WTC11 (cell line): Measurements from ENCODE around the gene OBSL1. TPM values are rescaled to one million over a fixed set of nuclear protein-coding genes. Genes with fewer than 3 reads are reported as not detected.

Experiments
- ATAC-seq: fragments of 200-7000 bp; cut with Tn5 transposase; 2 replicates; pipeline ENCODE4 v1.10.0; 2021; ENCODE audit warnings: mild to moderate bottlenecking, moderate library complexity
- CTCF ChIA-PET: fragments of 300-600 bp; sonication (Branson Sonifier 250); formaldehyde crosslinking; loops from one replicate; lab custom pipeline; 2021; ENCODE audit warnings: antibody characterized with exemption; lab: Charles Lee
- POLR2A ChIA-PET: fragments of 350-600 bp; sonication (Branson Sonifier 250); formaldehyde crosslinking; loops from one replicate; lab custom pipeline; 2021; ENCODE audit warnings: antibody characterized with exemption; lab: Charles Lee
- DNase-seq: peaks from one replicate; pipeline ENCODE4 v3.0.0; 2021; ENCODE audit warnings: low spot score
- H3K27ac Mint-ChIP-seq: 2 replicates; pipeline ENCODE4 v1.8.0; 2021; ENCODE audit warnings: mixed read lengths
- H3K27me3 Mint-ChIP-seq: 2 replicates; pipeline ENCODE4 v1.8.0; 2021; ENCODE audit warnings: low read depth, mild to moderate bottlenecking, moderate library complexity, mixed read lengths
- H3K36me3 Mint-ChIP-seq: 2 replicates; pipeline ENCODE4 v1.8.0; 2021; ENCODE audit warnings: mixed read lengths
- H3K4me1 Mint-ChIP-seq: 2 replicates; pipeline ENCODE4 v1.8.0; 2022; ENCODE audit warnings: mixed read lengths
- H3K4me3 Mint-ChIP-seq: 2 replicates; pipeline ENCODE4 v1.8.0; 2021; ENCODE audit warnings: mild to moderate bottlenecking, moderate library complexity, mixed read lengths
- H3K9me3 Mint-ChIP-seq: 2 replicates; pipeline ENCODE4 v1.8.0; 2021; ENCODE audit warnings: mixed read lengths
- ATF1 ChIP-seq: sonication (generic); formaldehyde crosslinking; IDR thresholded peaks from 2 replicates; pipeline ENCODE4 v1.8.1; 2023; ENCODE audit warnings: mild to moderate bottlenecking, moderate library complexity, missing genetic modification reagents
- CTCF ChIP-seq: fragments of 200-600 bp; IDR thresholded peaks from 2 replicates; pipeline ENCODE4 v1.8.0; 2022; ENCODE audit warnings: antibody characterized with exemption
- ELF4 ChIP-seq: sonication (generic); formaldehyde crosslinking; IDR thresholded peaks from 2 replicates; pipeline ENCODE4 v1.8.1; 2022; ENCODE audit warnings: low read depth, mild to moderate bottlenecking, moderate library complexity, missing genetic modification reagents
- ETV6 ChIP-seq: sonication (generic); formaldehyde crosslinking; IDR thresholded peaks from 2 replicates; pipeline ENCODE4 v1.8.1; 2022; ENCODE audit warnings: mild to moderate bottlenecking, missing genetic modification reagents
- FOXJ3 ChIP-seq: sonication (generic); formaldehyde crosslinking; IDR thresholded peaks from 2 replicates; pipeline ENCODE4 v1.9.0; 2021; ENCODE audit warnings: missing genetic modification reagents, mild to moderate bottlenecking, borderline replicate concordance
- FOXP1 ChIP-seq: sonication (generic); formaldehyde crosslinking; IDR thresholded peaks from 2 replicates; pipeline ENCODE4 v1.8.0; 2022; ENCODE audit warnings: missing genetic modification reagents, mild to moderate bottlenecking, moderate library complexity, borderline replicate concordance
- FOXP4 ChIP-seq: sonication (generic); formaldehyde crosslinking; IDR thresholded peaks from 2 replicates; pipeline ENCODE4 v1.8.0; 2022; ENCODE audit warnings: mild to moderate bottlenecking, missing genetic modification reagents
- GTF2I ChIP-seq: fragments of 250-450 bp; sonication (Bioruptor Pico); conservative IDR thresholded peaks from 2 replicates; pipeline ENCODE4 v1.4.0; 2021; ENCODE audit warnings: mild to moderate bottlenecking
- NR1H2 ChIP-seq: sonication (generic); formaldehyde crosslinking; IDR thresholded peaks from 2 replicates; pipeline ENCODE4 v1.9.0; 2021; ENCODE audit warnings: mild to moderate bottlenecking, moderate library complexity, missing genetic modification reagents
- ZNF138 ChIP-seq: sonication (generic); formaldehyde crosslinking; conservative IDR thresholded peaks from 2 replicates; pipeline ENCODE4 v1.8.1; 2022; ENCODE audit warnings: mild to moderate bottlenecking, moderate library complexity, missing genetic modification reagents
- ZNF219 ChIP-seq: sonication (generic); formaldehyde crosslinking; IDR thresholded peaks from 2 replicates; pipeline ENCODE4 v1.8.0; 2023; ENCODE audit warnings: missing genetic modification reagents, mild to moderate bottlenecking, borderline replicate concordance
- ZNF263 ChIP-seq: sonication (generic); formaldehyde crosslinking; IDR thresholded peaks from 2 replicates; pipeline ENCODE4 v1.8.1; 2022; ENCODE audit warnings: low read depth, mild to moderate bottlenecking, moderate library complexity, missing genetic modification reagents
- ZNF396 ChIP-seq: fragments of 250-450 bp; sonication (Bioruptor Pico); IDR thresholded peaks from 2 replicates; pipeline ENCODE4 v1.8.0; 2021; ENCODE audit warnings: mild to moderate bottlenecking, moderate library complexity, borderline replicate concordance
- ZNF532 ChIP-seq: fragments of 250-450 bp; sonication (Bioruptor Pico); IDR thresholded peaks from 2 replicates; pipeline ENCODE4 v1.9.0; 2021; ENCODE audit warnings: mild to moderate bottlenecking, borderline replicate concordance
- total RNA-seq: library from RNA; stranded (reverse); gene quantifications from 3 replicates; pipeline ENCODE4 v1.2.3, GENCODE V29; 2021
- TF ChIP-seq, protein P1 (sequence below): sonication (generic); formaldehyde crosslinking; IDR thresholded peaks from 2 replicates; pipeline ENCODE4 v1.8.1; 2022; ENCODE audit warnings: mild to moderate bottlenecking, missing genetic modification reagents, moderate library complexity, borderline replicate concordance
- TF ChIP-seq, protein P2 (sequence below): sonication (generic); formaldehyde crosslinking; conservative IDR thresholded peaks from 2 replicates; pipeline ENCODE4 v1.8.1; 2022; ENCODE audit warnings: mild to moderate bottlenecking, missing genetic modification reagents

The OBSL1 gene
- total RNA-seq, 1 experiment from 2014 or later, result 159 TPM

DNA sequence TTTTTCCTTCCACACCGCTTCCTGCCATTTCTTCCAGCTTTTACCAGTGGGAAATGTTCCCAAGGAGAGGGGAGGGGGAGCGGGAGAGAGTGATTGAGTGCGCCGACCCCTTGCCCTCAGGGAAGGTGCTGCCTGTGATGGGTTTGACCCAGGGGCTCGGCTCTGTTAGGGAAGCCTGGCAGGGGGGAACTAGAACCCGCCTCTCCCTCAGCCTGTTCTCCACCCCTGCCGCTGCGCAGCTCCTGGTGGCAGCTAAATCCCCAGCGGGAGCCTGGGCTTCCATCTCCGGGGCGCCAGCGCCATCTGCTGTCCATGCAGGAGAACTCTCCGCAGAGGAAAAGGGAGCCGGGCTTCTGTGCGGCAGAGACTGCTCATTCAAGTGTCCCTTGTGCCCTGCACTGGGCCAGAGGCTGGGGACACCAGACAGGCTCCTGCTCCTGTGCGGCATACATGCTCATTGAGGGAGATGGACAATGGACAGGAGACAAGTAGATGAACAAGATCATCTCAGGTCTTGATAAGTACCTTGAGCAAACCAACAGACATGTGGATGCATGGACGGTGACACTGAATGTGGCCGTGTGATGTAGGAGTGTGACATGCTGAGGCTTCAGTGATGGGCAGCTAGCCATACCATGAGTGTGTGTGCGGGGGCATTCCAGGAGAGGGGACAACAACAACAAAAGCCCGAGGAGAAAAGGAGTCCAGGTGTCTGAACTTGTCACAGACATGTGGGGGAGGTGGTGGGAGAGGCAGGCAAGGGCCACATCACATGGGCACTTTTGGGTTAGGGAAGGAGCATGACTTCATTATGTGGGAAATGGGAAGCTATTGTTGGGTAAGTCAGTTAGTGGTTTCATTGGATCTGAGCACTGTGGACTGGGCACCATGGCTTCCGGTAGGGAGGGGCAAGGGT lies 41.0 kb downstream of the OBSL1 start (continued):
- TF ChIP-seq ZNF532 (CRISPR knock-in tag) (no peak), ZNF396 (CRISPR knock-in tag) (no peak), CTCF (peak; percentile 88), FOXJ3 (CRISPR knock-in tag) (no peak), FOXP1 (CRISPR knock-in tag) (no peak), ZNF219 (CRISPR knock-in tag) (no peak), ZNF263 (CRISPR knock-in tag) (no peak), ATF1 (CRISPR knock-in tag) (no peak), ZNF138 (0 out of 2 replicates have a peak, but pooled peaks have one; percentile 61), FOXP4 (CRISPR knock-in tag) (no peak), ETV6 (CRISPR knock-in tag) (no peak; the same call in 1 of the 2 replicates), NR1H2 (CRISPR knock-in tag) (no peak), ELF4 (no peak)
- TF ChIP-seq, protein P1, sequence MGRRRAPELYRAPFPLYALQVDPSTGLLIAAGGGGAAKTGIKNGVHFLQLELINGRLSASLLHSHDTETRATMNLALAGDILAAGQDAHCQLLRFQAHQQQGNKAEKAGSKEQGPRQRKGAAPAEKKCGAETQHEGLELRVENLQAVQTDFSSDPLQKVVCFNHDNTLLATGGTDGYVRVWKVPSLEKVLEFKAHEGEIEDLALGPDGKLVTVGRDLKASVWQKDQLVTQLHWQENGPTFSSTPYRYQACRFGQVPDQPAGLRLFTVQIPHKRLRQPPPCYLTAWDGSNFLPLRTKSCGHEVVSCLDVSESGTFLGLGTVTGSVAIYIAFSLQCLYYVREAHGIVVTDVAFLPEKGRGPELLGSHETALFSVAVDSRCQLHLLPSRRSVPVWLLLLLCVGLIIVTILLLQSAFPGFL (CRISPR knock-in tag), result no peak
- TF ChIP-seq, protein P2, sequence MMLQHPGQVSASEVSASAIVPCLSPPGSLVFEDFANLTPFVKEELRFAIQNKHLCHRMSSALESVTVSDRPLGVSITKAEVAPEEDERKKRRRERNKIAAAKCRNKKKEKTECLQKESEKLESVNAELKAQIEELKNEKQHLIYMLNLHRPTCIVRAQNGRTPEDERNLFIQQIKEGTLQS (CRISPR knock-in tag), result no peak

DNA sequence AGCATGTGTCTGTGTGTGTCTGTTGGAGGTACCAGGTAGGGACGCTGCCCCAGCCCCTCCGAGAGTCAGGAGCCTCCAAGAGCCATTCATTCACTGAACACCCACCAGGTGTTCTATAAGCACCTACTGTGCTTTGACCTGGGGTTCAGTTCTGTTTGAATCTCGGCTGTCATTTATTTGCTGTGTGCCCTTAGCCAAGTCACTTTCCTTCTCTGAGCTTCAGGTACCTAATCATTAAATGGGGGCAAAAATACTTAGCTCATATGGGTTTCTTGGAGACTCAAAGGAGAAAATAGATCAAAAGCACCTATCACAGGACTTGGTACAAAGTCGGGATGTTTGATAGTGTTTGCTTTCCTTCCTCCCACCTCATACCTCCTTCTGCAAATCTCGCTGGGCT lies 43.9 kb downstream of the OBSL1 start:
- no peaks in the 10 kb centered on the region for H3K9me3 Mint-ChIP-seq
- no peaks in the 10 kb centered on the region for H3K36me3 Mint-ChIP-seq
- DNase-seq, result no peak
- CTCF ChIA-PET, result interaction anchor here (1.0 to 41.3 kb wide), 10 partner anchors 10 to 140 kb away, joined by 3 to 2316 read pairs (median 8); partner anchors contain the start of genes ASIC4, DNPEP, GMPPA and OBSL1
- ATAC-seq, result no peak
- H3K4me1 Mint-ChIP-seq, result peaks cover 48% of the 10 kb centered on the region
- H3K27me3 Mint-ChIP-seq, result peaks cover 62% of the 10 kb centered on the region
- no peak overlapping the region for H3K4me3 Mint-ChIP-seq
- no peak for TF ChIP-seq GTF2I (CRISPR knock-in tag)
- TF ChIP-seq, all 79 proteins: peak for 0
- POLR2A ChIA-PET, result no interaction called here
- H3K27ac Mint-ChIP-seq, result no peak overlapping the region
